KOPT-K1 (cell line): ENCODE measurements around the gene ZNF787.
A peak's percentile ranks its signal among the peaks of the same experiment; 100 is the strongest.
"Not testable (repeated sequence)": the region's sequence is repeated elsewhere in the genome, so short reads cannot be mapped to it uniquely, and the experiment has no call there.

Experiments used
- H3K27ac ChIP-seq: fragments of 200-600 bp; sonication (generic); 2 replicates; pipeline ENCODE4 v1.5.1; 2016; ENCODE audit warnings: antibody characterized with exemption, mild to moderate bottlenecking, low read depth, low read length; ENCODE audit not compliant: poor library complexity, severe bottlenecking
- H3K36me3 ChIP-seq: fragments of 200-600 bp; sonication (generic); 2 replicates; pipeline ENCODE4 v1.5.1; 2017; ENCODE audit warnings: antibody characterized with exemption, mild to moderate bottlenecking, low read length, moderate library complexity; ENCODE audit not compliant: insufficient read depth
- H3K9me3 ChIP-seq: fragments of 200-600 bp; sonication (generic); 2 replicates; pipeline ENCODE4 v1.5.1; 2017; ENCODE audit warnings: antibody characterized with exemption, low read length, mild to moderate bottlenecking; ENCODE audit not compliant: insufficient read depth, poor library complexity, severe bottlenecking

ZNF787 gene

GRCh38 chr19:56107626-56108351 is 13.3 kb downstream of the ZNF787 start:
- H3K36me3 ChIP-seq: peaks cover 8% of the 10 kb centered on the region; the same call in 1 of the 2 replicates
- H3K9me3 ChIP-seq: no peaks in the 10 kb centered on the region
- H3K27ac ChIP-seq: no peak overlapping the region

DNA sequence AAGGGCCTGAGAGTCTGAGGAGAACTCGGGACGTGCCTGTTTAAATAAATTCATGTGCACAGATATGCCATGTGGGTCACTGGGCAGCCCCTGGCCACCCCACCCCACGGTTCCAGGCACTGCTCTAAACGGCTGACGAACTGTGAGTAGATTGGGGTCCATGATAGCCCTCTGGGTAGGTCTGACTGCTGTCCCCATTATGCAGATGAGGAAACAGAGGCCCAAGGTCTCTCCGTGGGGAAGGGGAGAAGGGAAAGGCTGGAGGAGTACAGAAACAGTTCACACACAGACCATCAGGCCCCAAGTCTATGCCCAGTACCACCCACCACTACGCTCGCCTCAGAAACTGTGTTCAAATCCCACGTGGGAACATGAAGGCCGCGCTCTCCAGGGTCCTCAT is 14.1 kb downstream of the ZNF787 start:
- Histone ChIP-seq H3K9me3 (no peaks in the 10 kb centered on the region), H3K36me3 (peaks cover 16% of the 10 kb centered on the region), H3K27ac (no peak overlapping the region)

GRCh38 chr19:56106397-56106849 is 14.7 kb downstream of the ZNF787 start:
- no peak overlapping the region for H3K27ac ChIP-seq
- H3K9me3 ChIP-seq: no peaks in the 10 kb centered on the region
- peaks cover 22% of the 10 kb centered on the region for H3K36me3 ChIP-seq

GRCh38 chr19:56105831-56106396 is 15.2 kb downstream of the ZNF787 start:
- H3K36me3 ChIP-seq: peaks cover 27% of the 10 kb centered on the region
- H3K27ac ChIP-seq, H3K9me3 ChIP-seq: not testable (repeated sequence)

GRCh38 chr19:56105090-56105701 is 15.9 kb downstream of the ZNF787 start:
- Histone ChIP-seq H3K9me3 (no peaks in the 10 kb centered on the region), H3K36me3 (peaks cover 33% of the 10 kb centered on the region), H3K27ac (no peak overlapping the region)

DNA sequence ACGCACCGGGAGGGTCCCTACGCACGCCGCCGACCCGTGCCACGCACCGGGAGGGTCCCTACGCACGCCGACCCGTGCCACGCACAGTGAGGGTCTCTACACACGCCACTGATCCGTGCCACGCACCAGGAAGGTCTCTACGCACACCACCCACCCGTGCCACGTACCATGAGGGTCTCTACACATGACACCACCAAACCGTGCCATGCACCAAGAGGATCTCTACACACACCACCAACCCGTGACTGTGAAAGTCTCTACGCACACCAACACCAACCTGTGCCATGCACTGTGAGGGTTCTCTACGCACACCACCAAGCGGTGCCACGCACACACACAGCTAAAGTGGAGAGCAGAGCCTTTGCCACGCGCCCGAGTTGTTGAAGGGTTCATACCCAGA is 16.7 kb downstream of the ZNF787 start:
- Histone ChIP-seq H3K9me3 (no peaks in the 10 kb centered on the region), H3K27ac (no peak overlapping the region), H3K36me3 (peaks cover 39% of the 10 kb centered on the region)

DNA sequence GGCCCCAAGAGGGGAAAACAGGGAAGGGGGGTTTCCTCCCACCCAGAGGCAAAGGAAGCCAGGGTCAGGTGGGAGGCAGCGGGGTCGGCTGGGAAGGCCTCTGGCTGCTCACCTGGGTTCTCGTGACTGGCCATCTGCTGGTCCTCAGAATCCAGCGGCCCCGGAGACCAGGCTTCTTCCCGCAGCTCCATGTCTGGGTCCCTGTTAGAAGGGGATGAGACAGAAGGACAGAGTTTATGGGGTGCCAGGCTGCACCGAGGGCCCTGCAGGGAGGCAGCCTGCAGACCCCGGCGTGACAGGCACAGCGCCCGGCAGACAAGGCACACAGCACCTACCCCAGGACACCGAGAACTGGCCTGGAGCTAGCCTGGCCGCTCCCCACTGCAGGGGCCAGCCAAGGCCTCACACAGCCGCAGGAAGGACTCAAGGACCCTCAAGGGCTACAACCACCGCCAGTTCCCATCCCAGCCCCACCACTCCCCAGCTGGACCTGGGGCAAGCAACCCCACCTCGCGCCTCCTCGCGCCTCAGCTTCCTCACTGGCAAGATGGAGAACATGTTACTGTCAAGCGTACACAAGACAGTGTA is 18.0 kb downstream of the ZNF787 start:
- Histone ChIP-seq H3K9me3 (no peaks in the 10 kb centered on the region), H3K36me3 (peaks cover 51% of the 10 kb centered on the region), H3K27ac (peak overlapping the region; percentile 14)

- Histone ChIP-seq H3K27ac (no peak overlapping the region), H3K9me3 (no peaks in the 10 kb centered on the region), H3K36me3 (peaks cover 61% of the 10 kb centered on the region)
Observed at GRCh38 chr19:56101746-56102535, 19.2 kb downstream of the ZNF787 start.

GRCh38 chr19:56101095-56101494 is 20.0 kb downstream of the ZNF787 start:
- Histone ChIP-seq H3K9me3 (no peaks in the 10 kb centered on the region), H3K36me3 (peaks cover 57% of the 10 kb centered on the region), H3K27ac (no peak overlapping the region)

DNA sequence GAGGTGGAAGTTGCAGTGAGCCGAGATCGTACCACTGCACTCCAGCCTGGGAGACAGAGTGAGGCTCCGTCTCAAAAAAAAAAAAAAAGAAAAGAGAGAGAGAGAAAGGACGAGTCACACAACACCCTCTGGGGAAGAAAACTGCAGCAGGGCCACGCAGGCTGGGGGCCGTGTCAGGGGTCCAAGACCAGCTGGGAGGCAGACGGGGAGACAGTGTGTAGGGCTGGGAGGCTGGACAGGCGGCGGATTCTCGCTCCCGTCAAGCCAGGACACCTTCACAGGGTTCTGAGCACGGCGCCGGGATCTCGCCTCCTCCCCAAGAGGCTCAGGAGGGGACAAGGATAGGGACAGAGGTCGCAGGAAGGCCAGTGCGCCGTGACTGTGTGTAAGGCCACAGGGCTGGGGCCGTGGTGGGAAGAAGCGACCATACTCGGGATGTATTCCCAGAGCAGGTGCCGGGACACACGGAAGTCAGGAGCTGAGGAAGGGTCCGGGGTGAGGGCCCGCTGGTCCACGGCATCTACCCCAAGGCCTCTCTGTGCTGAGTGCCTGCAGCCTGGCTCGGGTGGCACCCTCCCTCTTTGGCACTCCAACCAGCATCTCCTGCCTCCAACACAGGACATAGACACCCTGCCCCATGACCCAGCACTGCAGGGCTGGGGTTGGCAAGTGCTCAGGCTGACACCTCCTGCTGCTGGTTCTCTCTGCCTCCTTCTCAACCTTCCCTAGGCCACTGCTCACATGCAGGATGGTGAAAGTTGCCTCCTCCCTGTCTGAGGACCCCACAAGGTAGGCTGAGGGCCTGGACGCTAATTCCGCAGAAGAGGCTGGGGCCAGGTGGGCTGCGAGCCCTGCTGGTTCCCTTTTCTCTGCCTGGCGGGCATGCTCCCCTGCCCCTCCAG is 21.2 kb downstream of the ZNF787 start:
- Histone ChIP-seq H3K36me3 (peaks cover 67% of the 10 kb centered on the region), H3K9me3 (no peaks in the 10 kb centered on the region), H3K27ac (no peak overlapping the region)

GRCh38 chr19:56098731-56099568 is 22.1 kb downstream of the ZNF787 start:
- H3K27ac ChIP-seq: no peak overlapping the region
- H3K9me3 ChIP-seq: no peaks in the 10 kb centered on the region
- peaks cover 67% of the 10 kb centered on the region for H3K36me3 ChIP-seq

- H3K27ac ChIP-seq: not testable (repeated sequence)
Observed at GRCh38 chr19:56098237-56098636, 22.9 kb downstream of the ZNF787 start.

DNA sequence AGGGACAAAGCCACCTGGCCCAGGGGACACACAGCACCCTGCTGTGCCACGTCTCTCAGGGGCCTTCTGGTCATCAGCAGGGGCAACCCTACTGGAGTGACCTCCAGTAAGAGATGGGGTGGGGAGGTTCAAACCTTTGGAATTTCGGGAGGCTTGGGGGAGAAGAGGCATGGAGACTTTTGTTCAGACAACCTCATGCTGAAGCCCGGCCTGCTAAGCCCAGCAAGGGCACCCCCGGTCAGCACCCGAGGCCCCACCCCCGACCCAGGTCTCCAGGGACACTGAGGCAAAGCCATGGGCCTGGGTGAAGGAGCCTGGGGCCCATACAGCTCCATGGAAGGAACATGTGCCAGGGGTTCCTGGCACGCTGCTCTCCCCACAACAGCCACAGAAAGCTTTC is 23.3 kb downstream of the ZNF787 start:
- Histone ChIP-seq H3K36me3 (peaks cover 77% of the 10 kb centered on the region), H3K9me3 (peaks cover 8% of the 10 kb centered on the region), H3K27ac (no peak overlapping the region)

More at GRCh38 chr19:56098237-56098636, 22.9 kb downstream of the ZNF787 start:
- H3K36me3 ChIP-seq: peaks cover 74% of the 10 kb centered on the region
- not testable (repeated sequence) for H3K9me3 ChIP-seq
